Pancreas (tissue), 10 donors: ENCODE data around the gene PKNOX2. TPM values are rescaled to one million over a fixed set of nuclear protein-coding genes. Genes with fewer than 3 reads are reported as not detected.

Experiments
- ATAC-seq, 4 donors: fragments of 200-7000 bp; cut with Tn5 transposase; one replicate each; pipeline versions ENCODE4 v1.8.0 to v1.9.1; 2020; ENCODE audit warnings: mild to moderate bottlenecking in 4 of 4, moderate library complexity in 4 of 4
- DNase-seq, 6 donors: peaks; one replicate each; pipeline ENCODE4 v3.0.0-alpha.2; 2020
- FAIRE-seq: peaks from 2 replicates; lab custom pipeline; 2012; peaks lifted over from hg19 to GRCh38; lab: Jason Lieb, UNC
- H3K27ac ChIP-seq, 4 donors: fragments of 200-600 bp; sonication (generic); 1 replicate in 3 of 4; 2 replicates in 1 of 4; pipeline versions ENCODE4 v1.5.0 to v1.8.0; 2020
- H3K27me3 ChIP-seq, 4 donors: fragments of 200-600 bp; one replicate each; pipeline ENCODE4 v1.8.0; 2021
- H3K36me3 ChIP-seq, 3 donors: fragments of 200-600 bp; sonication (generic) in 1 of 3; one replicate each; pipeline versions ENCODE4 v1.5.0 to v1.8.0; 2020 to 2021
- H3K4me1 ChIP-seq, 3 donors: fragments of 200-600 bp; one replicate each; pipeline ENCODE4 v1.8.0; 2021
- H3K4me3 ChIP-seq, 4 donors: fragments of 200-600 bp; sonication (generic) in 2 of 4; one replicate each; pipeline versions ENCODE4 v1.5.0 to v1.8.0; 2020 to 2021
- H3K9me3 ChIP-seq, 4 donors: fragments of 200-600 bp; one replicate each; pipeline ENCODE4 v1.8.0; 2021
- WGBS, 2 donors: extraction: QIAGEN DNeasy Blood & Tissue Kit; methylation state at CpG; one replicate each; pipeline ENCODE4 v1.1.7; 2013; 5-methylcytosine and 5-hydroxymethylcytosine counted together
- intact Hi-C, 3 donors: fragments of 100-400 bp; cut with DNase I; formaldehyde crosslinking; loops; one replicate each; pipeline versions ENCODE4 v1.11.1 to v1.14.2; 2022
- polyA plus RNA-seq, 2 donors: library from polyadenylated mRNA; stranded (reverse); fragments of 200-250 nt; gene quantifications; one replicate each; pipeline ENCODE4 v1.2.3, GENCODE V29; 2013
- total RNA-seq, 6 donors: library from RNA; stranded (reverse); fragmentation: NEBNext Ultra II Directional in 4 of 6; extraction: Animal tissue kit (Norgen Biotek cat#: 25700) in 4 of 6; gene quantifications; one replicate each; pipeline versions ENCODE4 v1.2.1 to v1.2.4, GENCODE V29; 2021 to 2023
- TF ChIP-seq, protein P1 (sequence below), 4 donors: fragments of 200-600 bp; sonication (generic) in 3 of 4; IDR thresholded peaks; one replicate each; pipeline versions ENCODE4 v1.5.0 to v1.8.0; 2021; ENCODE audit warnings: antibody characterized with exemption in 4 of 4
- donor health status: healthy with polysubstance abuse.
- donor health status: DM: no; HTN: no; CAD: no; lungs with moderate emphysema.
- donor health status: DM: no; HTN: no; CAD: no.
- donor health status: control.
- donor health status: control.
- donor health status: Bipolar disorder and iron deficiency.
- donor health status: DM: yes; HTN: yes; CAD: no.
- donor health status: DM: no; HTN: no; CAD: no.
- donor health status: DM: no; HTN: no; CAD: no.
- donor health status: DM: yes; HTN: yes; CAD: no.

Gene PKNOX2
- total RNA-seq = 1 to 10 TPM; 4.3 to 8.1 (median 5.9) TPM
- polyA plus RNA-seq = 1 to 10 TPM; 3.4 to 6.4 TPM

DNA sequence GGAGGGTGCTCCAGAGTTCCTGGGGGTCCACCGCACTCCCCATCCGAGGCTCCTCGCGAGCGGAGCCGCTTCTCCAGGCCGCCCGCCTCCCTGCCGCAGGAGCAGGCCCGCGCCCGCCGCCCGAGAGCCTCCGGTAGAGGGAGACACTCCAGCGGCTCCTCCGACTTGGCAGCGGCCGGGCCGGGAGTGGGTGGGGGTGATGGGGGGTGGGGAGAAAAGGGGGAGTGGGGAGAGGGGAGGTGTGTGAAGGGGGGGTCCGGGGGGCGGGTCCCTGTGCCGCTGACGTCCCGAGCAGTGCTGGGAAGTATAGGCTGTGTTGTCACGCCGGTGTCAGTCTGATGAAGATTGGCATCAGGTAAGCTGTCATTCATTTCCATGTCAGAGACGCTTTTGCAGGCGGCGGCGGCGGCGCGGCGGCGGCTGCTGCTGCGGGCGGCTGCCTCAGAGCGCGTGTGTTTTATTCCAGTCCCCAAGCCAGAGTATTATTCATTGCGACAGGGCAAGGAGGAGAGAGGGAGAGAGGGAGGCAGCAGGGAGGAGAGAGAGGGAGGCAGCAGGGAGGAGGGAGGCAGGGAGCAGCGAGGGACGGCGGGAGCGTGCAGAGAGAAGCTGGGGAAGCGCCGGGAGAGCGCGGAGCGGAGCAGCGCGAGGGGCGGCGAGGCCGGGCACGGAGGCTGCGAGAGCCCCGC, at the start of gene PKNOX2:
Gene PKNOX2 (plus strand): TSS at position 330 of the 689 bp plus-strand sequence. CDS start 186,555 bp downstream, outside the sequence.
- peak within 1 kb of the TSS; percentile 55 to 72 (median 62) for H3K4me3 ChIP-seq
- H3K4me1 ChIP-seq = peaks cover 16 to 25% (median 23%) of the 10 kb centered on the region in 3 donors
- ATAC-seq (peak; percentile 60 to 83 (median 75)), FAIRE-seq (no peak), DNase-seq (peak; percentile 65 to 95 (median 84))
- H3K27ac ChIP-seq = peak within 1 kb of the TSS; percentile 77 to 85 (median 81)
- no peaks in the 10 kb centered on the region for H3K36me3 ChIP-seq
- TF ChIP-seq, protein P1, sequence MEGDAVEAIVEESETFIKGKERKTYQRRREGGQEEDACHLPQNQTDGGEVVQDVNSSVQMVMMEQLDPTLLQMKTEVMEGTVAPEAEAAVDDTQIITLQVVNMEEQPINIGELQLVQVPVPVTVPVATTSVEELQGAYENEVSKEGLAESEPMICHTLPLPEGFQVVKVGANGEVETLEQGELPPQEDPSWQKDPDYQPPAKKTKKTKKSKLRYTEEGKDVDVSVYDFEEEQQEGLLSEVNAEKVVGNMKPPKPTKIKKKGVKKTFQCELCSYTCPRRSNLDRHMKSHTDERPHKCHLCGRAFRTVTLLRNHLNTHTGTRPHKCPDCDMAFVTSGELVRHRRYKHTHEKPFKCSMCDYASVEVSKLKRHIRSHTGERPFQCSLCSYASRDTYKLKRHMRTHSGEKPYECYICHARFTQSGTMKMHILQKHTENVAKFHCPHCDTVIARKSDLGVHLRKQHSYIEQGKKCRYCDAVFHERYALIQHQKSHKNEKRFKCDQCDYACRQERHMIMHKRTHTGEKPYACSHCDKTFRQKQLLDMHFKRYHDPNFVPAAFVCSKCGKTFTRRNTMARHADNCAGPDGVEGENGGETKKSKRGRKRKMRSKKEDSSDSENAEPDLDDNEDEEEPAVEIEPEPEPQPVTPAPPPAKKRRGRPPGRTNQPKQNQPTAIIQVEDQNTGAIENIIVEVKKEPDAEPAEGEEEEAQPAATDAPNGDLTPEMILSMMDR (IDR thresholded peaks at IDR 0.05) = peak; percentile 42 to 63 (median 54)
- no peaks in the 10 kb centered on the region for H3K27me3 ChIP-seq
- intact Hi-C loops = loop anchor here in 2 of 3 donors (5.0 kb wide), 2 partner anchors 183 to 188 kb away; no protein-coding TSS in a partner anchor
- WGBS, 2 donors = 0 to 1% methylated on average over 27 to 58 of the region's 58 CpGs
- H3K9me3 ChIP-seq = no peaks in the 10 kb centered on the region

DNA sequence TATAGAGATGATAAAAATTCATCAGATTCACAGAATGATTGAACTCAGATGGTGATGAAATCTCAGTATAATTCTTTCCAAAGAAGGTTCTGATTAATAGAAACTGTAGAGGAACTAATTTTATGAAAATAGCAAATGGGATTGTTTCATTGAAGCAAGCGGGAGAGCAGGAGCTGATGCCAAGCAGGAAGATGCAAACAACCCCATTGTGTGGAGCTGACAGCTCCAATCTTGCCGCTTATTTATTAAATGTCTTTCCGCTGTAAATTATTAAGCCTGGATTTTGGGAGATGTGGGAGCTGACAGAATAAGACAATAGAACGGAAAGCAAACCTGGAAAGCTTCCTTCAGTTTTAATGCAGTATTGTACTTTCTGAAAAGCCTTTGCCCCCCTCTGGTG, 47.1 kb upstream of the PKNOX2 start:
- FAIRE-seq (no peak), ATAC-seq (peak in 2 of 4 donors; percentile 59 to 60), DNase-seq (no peak)
- WGBS, 2 donors = 32 to 37% methylated on average over 4 of the region's 4 CpGs
- peaks cover 0 to 3% (median 0%) of the 10 kb centered on the region in 4 donors for H3K27me3 ChIP-seq
- intact Hi-C loops = no loop called here
- H3K4me3 ChIP-seq = no peak overlapping the region
- H3K9me3 ChIP-seq = no peaks in the 10 kb centered on the region
- H3K4me1 ChIP-seq = no peaks in the 10 kb centered on the region
- no peaks in the 10 kb centered on the region for H3K36me3 ChIP-seq
- TF ChIP-seq, protein P1 (IDR thresholded peaks at IDR 0.05) = no peak
- H3K27ac ChIP-seq = peak overlapping the region in 2 of 4 donors; percentile 13 to 30

DNA sequence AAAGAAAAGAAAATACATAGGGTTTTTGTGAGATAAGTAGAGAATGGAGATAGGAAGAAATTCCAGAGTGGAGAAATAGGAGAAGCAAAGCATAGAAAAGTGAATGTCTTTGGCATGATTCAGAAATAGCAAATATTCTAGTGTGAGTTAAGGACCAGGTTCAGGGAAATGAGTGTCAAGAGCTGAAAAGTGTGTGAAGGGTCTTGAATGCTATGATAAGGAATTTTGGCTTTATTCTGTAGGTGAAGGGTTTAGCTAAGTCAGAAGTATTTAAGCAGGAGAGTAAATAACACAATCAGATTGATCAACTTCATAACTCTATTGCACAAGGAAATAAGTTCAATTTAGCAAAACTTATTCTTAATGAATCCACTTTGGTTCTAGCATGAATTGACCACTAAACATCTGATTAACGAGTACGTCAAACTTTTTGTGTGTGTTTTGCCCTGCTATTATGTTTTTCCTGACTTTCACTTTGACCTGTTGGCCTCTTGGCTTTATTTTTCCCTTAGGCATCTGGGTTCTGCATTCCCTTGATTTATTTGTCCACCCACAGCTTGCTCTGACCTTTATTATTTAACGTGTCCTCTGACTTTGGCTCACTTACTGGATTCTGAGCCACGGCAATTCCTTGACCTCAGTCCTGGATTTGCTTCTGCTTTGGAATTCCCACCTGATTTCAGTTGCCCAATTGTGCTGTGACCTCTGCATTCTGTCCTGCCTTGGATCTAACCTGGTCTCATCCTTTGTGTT, 41.2 kb upstream of the PKNOX2 start:
- ATAC-seq (no peak), FAIRE-seq (no peak), DNase-seq (no peak)
- H3K36me3 ChIP-seq = no peaks in the 10 kb centered on the region
- H3K27ac ChIP-seq = no peak overlapping the region
- no peaks in the 10 kb centered on the region for H3K27me3 ChIP-seq
- H3K4me1 ChIP-seq = no peaks in the 10 kb centered on the region
- 66 to 78% methylated on average over 4 of the region's 4 CpGs for WGBS, 2 donors
- intact Hi-C loops = no loop called here
- no peak overlapping the region for H3K4me3 ChIP-seq
- no peaks in the 10 kb centered on the region for H3K9me3 ChIP-seq
- TF ChIP-seq, protein P1 (IDR thresholded peaks at IDR 0.05) = no peak

DNA sequence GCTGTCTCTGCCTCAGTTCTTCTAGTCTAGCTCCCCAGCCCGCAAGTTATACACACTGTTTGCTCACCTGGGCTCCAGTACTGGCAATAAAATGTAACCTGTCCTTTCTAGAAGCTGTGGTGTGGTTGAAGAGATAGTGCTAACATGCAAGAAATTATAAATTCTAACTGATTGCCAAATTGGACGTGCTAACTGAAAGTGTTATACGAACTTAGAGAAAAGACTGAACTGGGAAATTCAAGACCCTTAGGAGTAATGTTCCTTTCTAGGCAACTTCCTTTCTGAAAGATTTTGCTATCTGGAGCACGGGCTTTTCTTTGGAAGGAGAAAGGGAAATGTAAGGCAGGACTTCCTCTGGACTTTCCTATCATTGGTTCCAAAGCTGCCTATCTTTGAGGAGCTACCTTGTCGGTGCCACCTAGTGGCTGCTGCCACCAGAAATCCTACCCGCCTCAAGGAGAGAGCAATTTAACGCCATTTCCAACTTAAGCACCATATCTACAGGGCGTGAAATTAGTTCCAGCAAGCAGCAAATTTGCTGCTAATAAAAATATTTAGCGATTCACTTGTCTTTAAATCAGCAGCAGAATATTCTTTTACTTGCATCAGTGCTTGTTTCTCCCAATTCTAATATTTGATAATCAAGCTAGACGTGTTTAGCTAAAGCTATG, 40.5 kb upstream of the PKNOX2 start:
- H3K27me3 ChIP-seq = no peaks in the 10 kb centered on the region
- no peaks in the 10 kb centered on the region for H3K9me3 ChIP-seq
- FAIRE-seq (no peak), ATAC-seq (peak; percentile 96 to 100 (median 99)), DNase-seq (peak in 5 of 6 donors; percentile 27 to 69 (median 61))
- no peaks in the 10 kb centered on the region for H3K4me1 ChIP-seq
- WGBS, 2 donors = 52 to 57% methylated on average over 10 of the region's 10 CpGs
- intact Hi-C loops = no loop called here
- no peaks in the 10 kb centered on the region for H3K36me3 ChIP-seq
- no peak overlapping the region for H3K4me3 ChIP-seq
- TF ChIP-seq, protein P1 (IDR thresholded peaks at IDR 0.05) = peak; percentile 19 to 43 (median 28)
- no peak overlapping the region for H3K27ac ChIP-seq
